ENCODE results near the gene NDRG3.
A peak's percentile ranks its signal among the peaks of the same experiment; 100 is the strongest.

NDRG3 gene

DNA sequence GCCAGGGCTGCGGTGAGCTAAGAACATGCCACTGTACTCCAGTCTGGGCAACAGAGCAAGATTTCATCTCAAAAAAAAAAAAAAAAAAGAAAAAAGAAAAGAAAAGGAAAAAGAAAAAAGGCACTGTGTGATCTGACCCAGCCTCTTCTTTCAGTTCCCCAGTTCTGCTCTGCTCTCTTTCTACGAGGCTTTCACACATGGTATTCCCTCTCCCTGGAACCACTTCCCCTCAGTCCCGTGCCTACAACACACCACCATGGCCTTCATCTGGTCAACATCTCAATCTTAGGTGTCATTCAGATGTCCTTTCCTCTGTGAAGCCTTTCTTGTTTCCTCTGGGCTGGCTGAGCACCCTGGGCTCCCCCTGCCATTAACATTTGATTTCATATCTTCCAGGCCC lies 29.9 kb upstream of the NDRG3 start:
- H3K9me3 ChIP-seq (ENCODE audit: insufficient read depth, low read length): no peaks in the 10 kb centered on the region
- no peaks in the 10 kb centered on the region for H3K27me3 ChIP-seq (ENCODE audit: insufficient read depth, insufficient read length)
- DNase-seq (ENCODE audit: low read depth, low spot score): no peak
- peaks cover 4% of the 10 kb centered on the region for H3K36me3 ChIP-seq (ENCODE audit: insufficient read depth, insufficient read length, low read length)
- TF ChIP-seq SUZ12 (IDR thresholded peaks at IDR 0.05; ENCODE audit: extremely low read depth, insufficient read depth, insufficient read length) (no peak), YY1 (IDR thresholded peaks at IDR 0.05; ENCODE audit: insufficient read depth, insufficient read length) (no peak), ZNF274 (IDR thresholded peaks at IDR 0.05; ENCODE audit: low read depth, low read length) (no peak)
- H3K9ac ChIP-seq (ENCODE audit: insufficient read length, low read depth): no peak overlapping the region
- H3K4me1 ChIP-seq (ENCODE audit: insufficient read depth, insufficient read length): peaks cover 3% of the 10 kb centered on the region
- H3K4me3 ChIP-seq (ENCODE audit: insufficient read length, low read depth): no peak overlapping the region

DNA sequence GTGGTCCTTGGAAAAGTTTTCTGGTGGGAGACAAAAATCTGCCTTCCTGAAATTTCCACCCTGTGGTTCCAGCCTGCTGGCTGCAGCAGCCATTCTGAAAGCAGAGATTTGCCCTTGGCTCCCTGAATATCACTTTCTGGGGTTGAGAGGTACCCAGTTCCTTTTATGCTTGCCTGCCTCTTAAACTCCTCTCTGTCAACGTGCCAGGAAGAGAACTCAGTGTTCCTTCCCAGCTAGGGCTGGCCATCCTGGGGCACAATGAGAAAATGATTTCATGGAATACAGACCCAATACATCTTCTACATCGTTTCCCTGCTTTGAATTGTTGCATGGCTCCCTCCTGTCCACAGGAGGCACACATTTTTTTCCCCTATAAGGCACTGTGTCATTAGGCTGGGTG lies 29.3 kb upstream of the NDRG3 start:
- Histone ChIP-seq H3K4me3 (ENCODE audit: insufficient read length, low read depth) (no peak overlapping the region), H3K27me3 (ENCODE audit: insufficient read depth, insufficient read length) (no peaks in the 10 kb centered on the region), H3K4me1 (ENCODE audit: insufficient read depth, insufficient read length) (peaks cover 3% of the 10 kb centered on the region), H3K9me3 (ENCODE audit: insufficient read depth, low read length) (no peaks in the 10 kb centered on the region), H3K9ac (ENCODE audit: insufficient read length, low read depth) (no peak overlapping the region), H3K36me3 (ENCODE audit: insufficient read depth, insufficient read length, low read length) (peaks cover 6% of the 10 kb centered on the region)
- DNase-seq (ENCODE audit: low read depth, low spot score): no peak
- TF ChIP-seq SUZ12 (IDR thresholded peaks at IDR 0.05; ENCODE audit: extremely low read depth, insufficient read depth, insufficient read length) (no peak), YY1 (IDR thresholded peaks at IDR 0.05; ENCODE audit: insufficient read depth, insufficient read length) (no peak), ZNF274 (IDR thresholded peaks at IDR 0.05; ENCODE audit: low read depth, low read length) (no peak)

DNA sequence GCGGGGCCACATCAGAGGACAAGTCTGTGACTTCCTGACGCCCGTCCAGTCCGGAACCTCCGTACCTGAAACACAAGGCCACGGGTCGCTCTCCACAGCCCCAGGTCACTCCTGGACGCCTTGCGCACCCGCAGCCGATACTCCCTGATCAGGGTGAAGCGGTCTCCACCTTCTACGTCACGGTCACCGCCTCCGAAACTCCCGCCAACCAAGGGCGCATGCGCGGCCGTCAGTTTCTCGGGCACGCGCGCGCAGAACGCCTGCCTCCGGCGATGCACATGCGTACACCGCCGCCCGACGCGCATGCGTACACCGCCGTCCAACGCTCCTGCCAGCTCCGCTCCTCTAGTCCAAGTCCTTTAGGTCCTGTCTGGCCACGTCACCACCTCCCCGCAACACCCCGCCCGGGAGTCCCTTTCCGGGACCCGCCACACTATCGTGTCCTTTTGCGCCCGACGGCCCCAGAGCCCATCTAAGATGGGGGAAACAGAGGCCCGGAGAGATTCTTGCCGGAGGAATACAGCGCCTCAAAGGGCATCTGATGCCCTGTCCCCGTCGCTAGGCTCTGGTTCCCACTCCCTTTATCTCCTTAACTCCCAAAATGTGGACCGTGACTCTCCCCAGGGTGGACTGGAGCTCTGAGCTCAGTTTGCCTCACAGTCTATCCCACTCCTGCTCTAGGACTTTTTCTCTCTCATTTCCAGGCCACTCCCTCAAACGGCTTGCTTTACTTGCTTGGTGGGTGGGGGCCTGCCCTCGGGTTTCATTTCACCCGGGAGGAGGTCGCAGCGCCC lies 27.9 kb upstream of the NDRG3 start, which contains the start of gene DSN1:
DSN1 (minus strand) TSS at position 167 of the 794 bp plus-strand sequence. CDS start 2,305 bp downstream, outside the sequence.
- peak within 1 kb of the TSS; percentile 91 for H3K9ac ChIP-seq (ENCODE audit: insufficient read length, low read depth)

DNA sequence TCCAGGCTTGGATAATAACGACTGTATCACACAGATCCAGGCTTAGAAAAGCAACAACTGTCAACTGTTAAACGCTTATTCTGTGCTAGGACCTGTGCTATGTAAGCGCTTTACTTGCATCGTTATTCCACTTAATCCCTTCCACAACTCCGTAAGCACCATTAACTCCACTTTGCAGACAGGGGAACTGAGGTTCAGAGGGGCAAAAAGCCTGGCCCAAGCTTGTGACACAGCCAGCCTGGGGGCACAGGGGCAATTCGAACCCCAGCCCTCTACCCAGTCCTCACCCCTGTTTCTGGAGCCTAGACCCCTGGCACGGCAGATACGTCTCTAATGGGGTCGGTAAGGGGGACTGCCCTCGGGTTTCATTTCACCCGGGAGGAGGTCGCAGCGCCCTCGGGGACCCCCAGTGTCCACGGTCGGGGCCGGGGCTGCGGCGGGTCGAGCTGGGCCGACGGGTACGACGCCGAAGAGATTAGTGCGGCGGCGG lies 27.3 kb upstream of the NDRG3 start:
- no peaks in the 10 kb centered on the region for H3K27me3 ChIP-seq (ENCODE audit: insufficient read depth, insufficient read length)

More for the DNA sequence above, 27.9 kb upstream of the NDRG3 start, which contains the start of gene DSN1:
- peak; percentile 97 for DNase-seq (ENCODE audit: low read depth, low spot score)
- Histone ChIP-seq H3K4me1 (ENCODE audit: insufficient read depth, insufficient read length) (peaks cover 3% of the 10 kb centered on the region), H3K36me3 (ENCODE audit: insufficient read depth, insufficient read length, low read length) (peaks cover 14% of the 10 kb centered on the region), H3K4me3 (ENCODE audit: insufficient read length, low read depth) (peak within 1 kb of the TSS; percentile 88), H3K9me3 (ENCODE audit: insufficient read depth, low read length) (no peaks in the 10 kb centered on the region), H3K27me3 (ENCODE audit: insufficient read depth, insufficient read length) (no peaks in the 10 kb centered on the region)
- TF ChIP-seq SUZ12 (IDR thresholded peaks at IDR 0.05; ENCODE audit: extremely low read depth, insufficient read depth, insufficient read length) (no peak), ZNF274 (IDR thresholded peaks at IDR 0.05; ENCODE audit: low read depth, low read length) (no peak), YY1 (IDR thresholded peaks at IDR 0.05; ENCODE audit: insufficient read depth, insufficient read length) (no peak)

DNA sequence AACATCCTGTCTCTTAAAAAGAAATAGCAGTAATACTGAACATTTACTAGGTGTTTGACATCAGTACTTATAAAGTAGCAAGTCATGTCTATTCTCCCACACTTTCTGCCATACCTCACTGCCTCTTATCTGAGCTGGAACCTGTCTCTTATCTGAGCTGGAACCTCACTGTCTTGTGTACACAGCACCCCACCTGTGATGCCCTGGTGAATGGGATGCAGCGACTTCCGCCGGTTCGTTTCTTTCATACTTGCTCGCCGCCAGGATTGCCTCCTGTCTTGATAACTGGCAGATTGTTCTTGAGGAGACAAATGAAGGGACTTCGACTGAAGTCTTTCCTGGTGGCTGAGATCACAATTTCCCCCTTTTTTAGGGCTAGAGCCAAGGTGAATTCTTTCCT lies 24.8 kb upstream of the NDRG3 start:
- no peaks in the 10 kb centered on the region for H3K4me1 ChIP-seq (ENCODE audit: insufficient read depth, insufficient read length)
- no peak overlapping the region for H3K9ac ChIP-seq (ENCODE audit: insufficient read length, low read depth)
- H3K36me3 ChIP-seq (ENCODE audit: insufficient read depth, insufficient read length, low read length): peaks cover 36% of the 10 kb centered on the region
- no peak for DNase-seq (ENCODE audit: low read depth, low spot score)
- no peak for TF ChIP-seq YY1 (IDR thresholded peaks at IDR 0.05; ENCODE audit: insufficient read depth, insufficient read length)
- no peak for TF ChIP-seq ZNF274 (IDR thresholded peaks at IDR 0.05; ENCODE audit: low read depth, low read length)
- no peak for TF ChIP-seq SUZ12 (IDR thresholded peaks at IDR 0.05; ENCODE audit: extremely low read depth, insufficient read depth, insufficient read length)
- no peaks in the 10 kb centered on the region for H3K9me3 ChIP-seq (ENCODE audit: insufficient read depth, low read length)
- H3K27me3 ChIP-seq (ENCODE audit: insufficient read depth, insufficient read length): no peaks in the 10 kb centered on the region
- no peak overlapping the region for H3K4me3 ChIP-seq (ENCODE audit: insufficient read length, low read depth)

More for the DNA sequence above, 27.3 kb upstream of the NDRG3 start:
- no peak for DNase-seq (ENCODE audit: low read depth, low spot score)
- Histone ChIP-seq H3K9ac (ENCODE audit: insufficient read length, low read depth) (peak overlapping the region; percentile 91), H3K4me3 (ENCODE audit: insufficient read length, low read depth) (peak overlapping the region; percentile 88), H3K4me1 (ENCODE audit: insufficient read depth, insufficient read length) (peaks cover 3% of the 10 kb centered on the region), H3K36me3 (ENCODE audit: insufficient read depth, insufficient read length, low read length) (peaks cover 17% of the 10 kb centered on the region), H3K9me3 (ENCODE audit: insufficient read depth, low read length) (no peaks in the 10 kb centered on the region)
- TF ChIP-seq SUZ12 (IDR thresholded peaks at IDR 0.05; ENCODE audit: extremely low read depth, insufficient read depth, insufficient read length): no peak
- TF ChIP-seq YY1 (IDR thresholded peaks at IDR 0.05; ENCODE audit: insufficient read depth, insufficient read length): no peak
- TF ChIP-seq ZNF274 (IDR thresholded peaks at IDR 0.05; ENCODE audit: low read depth, low read length): no peak

DNA sequence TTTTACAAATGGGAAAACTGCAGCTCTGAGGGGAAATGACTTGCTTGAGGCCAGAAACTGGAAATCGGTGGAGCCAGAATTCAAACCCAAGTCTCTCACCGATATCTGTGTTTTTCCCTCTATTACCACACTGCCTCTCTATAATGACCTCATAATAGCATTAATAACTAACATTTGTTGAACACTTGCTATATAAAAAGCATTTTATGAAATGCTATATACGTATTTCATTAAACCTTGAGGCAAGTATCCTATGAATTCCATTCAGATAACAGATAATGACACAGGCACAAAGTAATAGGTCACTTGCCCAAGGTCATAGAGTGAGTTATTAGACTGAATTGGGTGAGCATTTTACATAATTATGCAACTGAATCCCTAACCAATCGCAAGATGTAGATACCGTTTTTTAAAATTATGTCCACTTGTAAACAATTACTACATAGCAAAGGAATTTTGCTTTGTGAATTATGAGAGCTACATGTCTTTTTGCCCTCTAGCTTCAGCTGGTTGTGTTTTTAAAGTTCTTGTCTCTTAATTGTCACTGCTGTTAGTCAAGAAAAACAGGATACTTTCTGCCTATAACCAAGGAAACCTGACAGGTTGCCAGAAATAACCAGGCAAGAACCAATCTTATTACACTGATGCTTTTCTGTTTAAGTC lies 23.0 kb upstream of the NDRG3 start:
- Histone ChIP-seq H3K36me3 (ENCODE audit: insufficient read depth, insufficient read length, low read length) (peaks cover 50% of the 10 kb centered on the region), H3K9ac (ENCODE audit: insufficient read length, low read depth) (no peak overlapping the region), H3K27me3 (ENCODE audit: insufficient read depth, insufficient read length) (no peaks in the 10 kb centered on the region), H3K4me3 (ENCODE audit: insufficient read length, low read depth) (no peak overlapping the region), H3K4me1 (ENCODE audit: insufficient read depth, insufficient read length) (no peaks in the 10 kb centered on the region), H3K9me3 (ENCODE audit: insufficient read depth, low read length) (no peaks in the 10 kb centered on the region)
- TF ChIP-seq YY1 (IDR thresholded peaks at IDR 0.05; ENCODE audit: insufficient read depth, insufficient read length): no peak
- TF ChIP-seq SUZ12 (IDR thresholded peaks at IDR 0.05; ENCODE audit: extremely low read depth, insufficient read depth, insufficient read length): no peak
- TF ChIP-seq ZNF274 (IDR thresholded peaks at IDR 0.05; ENCODE audit: low read depth, low read length): no peak
- no peak for DNase-seq (ENCODE audit: low read depth, low spot score)

DNA sequence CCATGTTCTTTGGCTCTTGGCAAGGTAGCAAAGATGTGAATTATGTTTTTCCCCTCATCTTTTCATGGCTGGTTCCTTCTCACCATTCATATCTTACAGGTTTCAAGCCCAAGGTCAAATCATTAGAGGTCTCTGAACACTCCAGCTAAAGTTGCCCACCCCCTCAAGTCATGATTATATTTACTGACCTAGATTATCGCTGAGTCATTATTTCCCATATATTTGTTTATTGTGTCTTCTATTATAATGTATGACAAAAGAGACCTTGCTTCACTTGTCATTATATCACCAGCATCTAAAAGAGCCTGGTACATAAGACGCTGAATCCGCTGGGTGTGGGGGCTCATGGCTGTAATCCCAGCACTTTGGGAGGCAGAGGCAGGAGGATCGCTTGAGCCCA lies 15.2 kb upstream of the NDRG3 start:
- no peak for DNase-seq (ENCODE audit: low read depth, low spot score)
- no peak overlapping the region for H3K4me3 ChIP-seq (ENCODE audit: insufficient read length, low read depth)
- no peaks in the 10 kb centered on the region for H3K4me1 ChIP-seq (ENCODE audit: insufficient read depth, insufficient read length)
- no peaks in the 10 kb centered on the region for H3K9me3 ChIP-seq (ENCODE audit: insufficient read depth, low read length)
- no peaks in the 10 kb centered on the region for H3K27me3 ChIP-seq (ENCODE audit: insufficient read depth, insufficient read length)
- H3K9ac ChIP-seq (ENCODE audit: insufficient read length, low read depth): no peak overlapping the region
- no peak for TF ChIP-seq YY1 (IDR thresholded peaks at IDR 0.05; ENCODE audit: insufficient read depth, insufficient read length)
- no peak for TF ChIP-seq ZNF274 (IDR thresholded peaks at IDR 0.05; ENCODE audit: low read depth, low read length)
- TF ChIP-seq SUZ12 (IDR thresholded peaks at IDR 0.05; ENCODE audit: extremely low read depth, insufficient read depth, insufficient read length): no peak
- H3K36me3 ChIP-seq (ENCODE audit: insufficient read depth, insufficient read length, low read length): peaks cover 63% of the 10 kb centered on the region

Measured in NT2/D1 (cell line).